ENCODE results near the gene LPP. TPM values are rescaled to one million over a fixed set of nuclear protein-coding genes. Genes with fewer than 3 reads are reported as not detected.

The LPP gene
- total RNA-seq, 4 donors from 2014 or later, result 183 to 293 (median 242) TPM

GRCh38 chr3:188269040-188269439, 115.1 kb downstream of the LPP start:
- Histone ChIP-seq H3K27ac (peak overlapping the region; percentile 35 to 92 (median 70)), H3K36me3 (no peaks in the 10 kb centered on the region), H3K4me1 (peaks cover 0 to 85% (median 52%) of the 10 kb centered on the region in 4 donors), H3K4me3 (no peak overlapping the region), H3K9me3 (no peaks in the 10 kb centered on the region), H3K27me3 (no peaks in the 10 kb centered on the region)
- DNase-seq (ENCODE audit: low spot score in 2 of 2), result no peak
- TF ChIP-seq EP300 (IDR thresholded peaks at IDR 0.05), result no peak
- TF ChIP-seq CTCF (IDR thresholded peaks at IDR 0.05), result no peak
- no peak for TF ChIP-seq POLR2A (IDR thresholded peaks at IDR 0.05)
- WGBS, 2 donors, result 84 to 87% methylated on average over 4 of the region's 4 CpGs

GRCh38 chr3:188270423-188270972, 116.5 kb downstream of the LPP start:
- no peak overlapping the region for H3K4me3 ChIP-seq
- TF ChIP-seq CTCF (IDR thresholded peaks at IDR 0.05) (peak in 1 of 5 experiments; percentile 27), EP300 (IDR thresholded peaks at IDR 0.05) (peak; percentile 62 to 95), POLR2A (IDR thresholded peaks at IDR 0.05) (peak in 1 of 2 donors; percentile 12)
- H3K27ac ChIP-seq, result peak overlapping the region; percentile 59 to 92 (median 70)
- H3K9me3 ChIP-seq, result no peaks in the 10 kb centered on the region
- peak in 1 of 2 donors; percentile 34 for DNase-seq (ENCODE audit: low spot score in 2 of 2)
- peaks cover 0 to 70% (median 42%) of the 10 kb centered on the region in 4 donors for H3K4me1 ChIP-seq
- WGBS, 2 donors, result 11 to 17% methylated on average over 3 of the region's 3 CpGs
- H3K27me3 ChIP-seq, result no peaks in the 10 kb centered on the region
- no peaks in the 10 kb centered on the region for H3K36me3 ChIP-seq

GRCh38 chr3:188271226-188271914, 117.4 kb downstream of the LPP start:
- TF ChIP-seq CTCF (IDR thresholded peaks at IDR 0.05), result no peak
- DNase-seq (ENCODE audit: low spot score in 2 of 2), result no peak
- Histone ChIP-seq H3K36me3 (no peaks in the 10 kb centered on the region), H3K9me3 (no peaks in the 10 kb centered on the region), H3K4me3 (no peak overlapping the region), H3K27ac (peak overlapping the region; percentile 59 to 92 (median 70)), H3K27me3 (no peaks in the 10 kb centered on the region), H3K4me1 (peaks cover 0 to 62% (median 39%) of the 10 kb centered on the region in 4 donors)
- WGBS, 2 donors, result 50 to 56% methylated on average over 5 of the region's 5 CpGs

- DNase-seq (ENCODE audit: low spot score in 2 of 2), result no peak
- Histone ChIP-seq H3K9me3 (no peaks in the 10 kb centered on the region), H3K4me1 (peaks cover 0 to 48% (median 27%) of the 10 kb centered on the region in 4 donors), H3K27ac (peak overlapping the region in 3 of 4 donors; percentile 52 to 92 (median 74)), H3K27me3 (no peaks in the 10 kb centered on the region), H3K4me3 (no peak overlapping the region), H3K36me3 (no peaks in the 10 kb centered on the region)
- WGBS, 2 donors, result 71 to 83% methylated on average over 12 of the region's 12 CpGs
- no peak for TF ChIP-seq CTCF (IDR thresholded peaks at IDR 0.05)
- TF ChIP-seq EP300 (IDR thresholded peaks at IDR 0.05), result no peak
Observed at GRCh38 chr3:188272481-188273372, 118.8 kb downstream of the LPP start.

Data from tibial nerve (tissue), 4 donors.